H9 (cell line): ENCODE results near the gene HOXA2. TPM values are rescaled to one million over a fixed set of nuclear protein-coding genes. Genes with fewer than 3 reads are reported as not detected.

Experiments used
- DNase-seq: peaks from one replicate; pipeline ENCODE4 v3.0.0-alpha.2; 2017
- H2AFZ ChIP-seq: one replicate; pipeline ENCODE4 v1.6.1; 2013; ENCODE audit warnings: mild to moderate bottlenecking, low read length, control low read depth, moderate library complexity
- H2AK5ac ChIP-seq: 2 replicates; pipeline ENCODE4 v1.6.1; 2013; ENCODE audit warnings: low read length, control low read depth, mixed read lengths; ENCODE audit not compliant: insufficient read length
- H2BK120ac ChIP-seq: one replicate; pipeline ENCODE4 v1.6.1; 2013; ENCODE audit warnings: low read depth, mild to moderate bottlenecking, low read length, control low read depth, inconsistent platforms; ENCODE audit not compliant: poor library complexity, severe bottlenecking
- H2BK12ac ChIP-seq: 2 replicates; pipeline ENCODE4 v1.6.1; 2013; ENCODE audit warnings: low read length, control low read depth, mixed read lengths, low read depth; ENCODE audit not compliant: insufficient read length
- H2BK15ac ChIP-seq: 2 replicates; pipeline ENCODE4 v1.6.1; 2013; ENCODE audit warnings: low read depth, low read length, control low read depth
- H2BK20ac ChIP-seq: one replicate; pipeline ENCODE4 v1.6.1; 2013; ENCODE audit warnings: low read depth, mild to moderate bottlenecking, low read length, control low read depth, inconsistent platforms; ENCODE audit not compliant: poor library complexity, severe bottlenecking
- H2BK5ac ChIP-seq: 2 replicates; pipeline ENCODE4 v1.6.1; 2013; ENCODE audit warnings: low read length, control low read depth, mixed read lengths; ENCODE audit not compliant: insufficient read length
- H3K14ac ChIP-seq: 2 replicates; pipeline ENCODE4 v1.6.1; 2013; ENCODE audit warnings: low read length, control low read depth; ENCODE audit not compliant: insufficient read depth
- H3K18ac ChIP-seq: 2 replicates; pipeline ENCODE4 v1.6.1; 2013; ENCODE audit warnings: low read depth, mild to moderate bottlenecking, mixed read lengths, low read length, control low read depth; ENCODE audit not compliant: insufficient read length
- H3K23ac ChIP-seq: 2 replicates; pipeline ENCODE4 v1.6.1; 2013; ENCODE audit warnings: low read length, control low read depth, mixed read lengths, low read depth; ENCODE audit not compliant: insufficient read length
- H3K23me2 ChIP-seq: 2 replicates; pipeline ENCODE4 v1.6.1; 2013; ENCODE audit warnings: low read depth, mild to moderate bottlenecking, mixed read lengths, low read length, control low read depth; ENCODE audit not compliant: insufficient read length, poor library complexity, severe bottlenecking
- H3K27ac ChIP-seq: 2 replicates; pipeline ENCODE4 v1.5.1; 2013; ENCODE audit warnings: low read length, control low read depth, mixed read lengths, low read depth; ENCODE audit not compliant: insufficient read length
- H3K27me3 ChIP-seq: 2 replicates; pipeline ENCODE4 v1.6.1; 2013; ENCODE audit warnings: low read length, control low read depth, inconsistent platforms; ENCODE audit not compliant: insufficient read depth
- H3K4ac ChIP-seq: 2 replicates; pipeline ENCODE4 v1.6.1; 2013; ENCODE audit warnings: low read depth, mild to moderate bottlenecking, control low read depth, inconsistent platforms, low read length, moderate library complexity
- H3K4me1 ChIP-seq: 2 replicates; pipeline ENCODE4 v1.6.1; 2013; ENCODE audit warnings: low read length, control low read depth, inconsistent platforms; ENCODE audit not compliant: insufficient read depth
- H3K4me2 ChIP-seq: 2 replicates; pipeline ENCODE4 v1.6.1; 2013; ENCODE audit warnings: low read length, control low read depth, mixed read lengths; ENCODE audit not compliant: insufficient read length, insufficient read depth
- H3K56ac ChIP-seq: 2 replicates; pipeline ENCODE4 v1.6.1; 2013; ENCODE audit warnings: low read depth, mild to moderate bottlenecking, mixed read lengths, low read length, control low read depth; ENCODE audit not compliant: insufficient read length
- H3K79me1 ChIP-seq: 2 replicates; pipeline ENCODE4 v1.6.1; 2013; ENCODE audit warnings: low read depth, mild to moderate bottlenecking, moderate library complexity, low read length, control low read depth, inconsistent platforms; ENCODE audit not compliant: insufficient read depth, poor library complexity, severe bottlenecking
- H3K79me2 ChIP-seq: 2 replicates; pipeline ENCODE4 v1.6.1; 2013; ENCODE audit warnings: low read length, control low read depth, inconsistent platforms; ENCODE audit not compliant: insufficient read depth
- H3K9ac ChIP-seq: 2 replicates; pipeline ENCODE4 v1.6.1; 2013; ENCODE audit warnings: low read length, control low read depth, mixed read lengths; ENCODE audit not compliant: insufficient read length; ENCODE audit errors: extremely low read depth
- H3K9me3 ChIP-seq: one replicate; pipeline ENCODE4 v1.6.1; 2013; ENCODE audit warnings: low read depth, low read length, inconsistent platforms; ENCODE audit not compliant: control insufficient read depth
- H3T11ph ChIP-seq: one replicate; pipeline ENCODE4 v1.6.1; 2013; ENCODE audit warnings: mild to moderate bottlenecking, low read length, control low read depth, inconsistent platforms
- H4K20me1 ChIP-seq: one replicate; pipeline ENCODE4 v1.6.1; 2013; ENCODE audit not compliant: control insufficient read depth, insufficient read length, insufficient read depth
- H4K5ac ChIP-seq: 2 replicates; pipeline ENCODE4 v1.6.1; 2013; ENCODE audit warnings: low read depth, mild to moderate bottlenecking, mixed read lengths, low read length, control low read depth; ENCODE audit not compliant: insufficient read length
- H4K8ac ChIP-seq: replicated peaks from 2 replicates; pipeline ENCODE4 v1.6.1; 2013; ENCODE audit warnings: low read length, control low read depth, mixed read lengths, low read depth; ENCODE audit not compliant: insufficient read length
- H4K91ac ChIP-seq: 2 replicates; pipeline ENCODE4 v1.6.1; 2013; ENCODE audit warnings: low read depth, mild to moderate bottlenecking, moderate library complexity, mixed read lengths, low read length, control low read depth; ENCODE audit not compliant: insufficient read length
- H3K27ac Mint-ChIP-seq, 3 experiments: 2 replicates in 2 of 3; 3 replicates in 1 of 3; pipeline ENCODE4 v1.8.0; 2020 to 2021; ENCODE audit warnings: mixed read lengths in 3 of 3, mild to moderate bottlenecking in 1 of 3, moderate library complexity in 1 of 3
- H3K27me3 Mint-ChIP-seq: 2 replicates; pipeline ENCODE4 v1.8.0; 2021; ENCODE audit warnings: low read depth, mild to moderate bottlenecking, moderate library complexity, mixed read lengths
- H3K36me3 Mint-ChIP-seq, 3 experiments: 2 replicates in 2 of 3; 3 replicates in 1 of 3; pipeline ENCODE4 v1.8.0; 2020 to 2021; ENCODE audit warnings: low read depth in 3 of 3, mixed read lengths in 3 of 3; ENCODE audit not compliant: insufficient read depth in 1 of 3
- H3K4me1 Mint-ChIP-seq, 2 experiments: 2 replicates each; pipeline ENCODE4 v1.8.0; 2020; ENCODE audit warnings: mixed read lengths in 2 of 2
- H3K4me3 Mint-ChIP-seq, 2 experiments: 2 replicates in 1 of 2; 3 replicates in 1 of 2; pipeline ENCODE4 v1.8.0; 2020 to 2021; ENCODE audit warnings: mild to moderate bottlenecking in 2 of 2, mixed read lengths in 2 of 2, moderate library complexity in 1 of 2
- H3K9me3 Mint-ChIP-seq, 2 experiments: 2 replicates in 1 of 2; 3 replicates in 1 of 2; pipeline ENCODE4 v1.8.0; 2020; ENCODE audit warnings: mild to moderate bottlenecking in 2 of 2, mixed read lengths in 2 of 2, moderate library complexity in 1 of 2
- CTCF ChIP-seq: fragments of 200-600 bp; sonication (generic); conservative IDR thresholded peaks from 3 replicates; pipeline ENCODE4 v1.8.0; 2021; ENCODE audit warnings: antibody characterized with exemption, mild to moderate bottlenecking
- WGBS: extraction: QIAGEN DNeasy Blood & Tissue Kit; methylation state at CpG from one replicate; pipeline ENCODE4 v1.1.7; 2013; ENCODE audit warnings: missing lambda C conversion rate, low lambda C conversion rate, mixed read lengths; ENCODE audit not compliant: insufficient read length; ENCODE audit errors: extremely low coverage; 5-methylcytosine and 5-hydroxymethylcytosine counted together
- total RNA-seq: library from RNA; stranded (reverse); gene quantifications from 2 replicates; pipeline ENCODE4 v1.2.1, GENCODE V29; 2021

HOXA2 gene
- total RNA-seq, 1 experiment from 2014 or later = not detected

- H3K56ac ChIP-seq = no peak overlapping the region
- no peaks in the 10 kb centered on the region for H4K20me1 ChIP-seq
- H3K27ac ChIP-seq = no peak overlapping the region
- no peak overlapping the region for H2BK20ac ChIP-seq
- no peaks in the 10 kb centered on the region for H3K4me1 ChIP-seq
- H4K5ac ChIP-seq = no peak overlapping the region
- H2AFZ ChIP-seq = no peak overlapping the region
- H4K91ac ChIP-seq = no peak overlapping the region
- no peak overlapping the region for H2BK5ac ChIP-seq
- Mint-ChIP-seq H3K27ac (no peak overlapping the region), H3K9me3 (no peaks in the 10 kb centered on the region), H3K36me3 (no peaks in the 10 kb centered on the region), H3K27me3 (peaks cover 15% of the 10 kb centered on the region), H3K4me1 (no peaks in the 10 kb centered on the region), H3K4me3 (no peak overlapping the region)
- H3K9ac ChIP-seq = no peak overlapping the region
- H3T11ph ChIP-seq = no peak overlapping the region
- no CpG with 5 or more reads among the region's 2 CpGs for WGBS
- H3K23me2 ChIP-seq = no peaks in the 10 kb centered on the region
- H3K18ac ChIP-seq = no peak overlapping the region
- TF ChIP-seq CTCF = no peak
- H2AK5ac ChIP-seq = no peak overlapping the region
- no peak overlapping the region for H3K4ac ChIP-seq
- H2BK120ac ChIP-seq = no peak overlapping the region
- H3K27me3 ChIP-seq = no peaks in the 10 kb centered on the region
- no peak overlapping the region for H3K23ac ChIP-seq
- no peak for DNase-seq
- H3K79me2 ChIP-seq = no peaks in the 10 kb centered on the region
- no peak overlapping the region for H3K4me2 ChIP-seq
- H3K14ac ChIP-seq = no peak overlapping the region
- H3K9me3 ChIP-seq = no peaks in the 10 kb centered on the region
- no peaks in the 10 kb centered on the region for H3K79me1 ChIP-seq
- H2BK12ac ChIP-seq = no peak overlapping the region
- no peak overlapping the region for H2BK15ac ChIP-seq
- H4K8ac ChIP-seq = no peak overlapping the region
Measured at GRCh38 chr7:27064159-27064558, 38.3 kb downstream of the HOXA2 start.
